Fibroblast of gingiva (primary cell): Measurements from ENCODE around the gene CEP164.
"Not testable (repeated sequence)": the region's sequence is repeated elsewhere in the genome, so short reads cannot be mapped to it uniquely, and the experiment has no call there.

Source experiments
- DNase-seq: peaks from one replicate; pipeline ENCODE4 v3.0.0-alpha.2; 2011; ENCODE audit warnings: low read depth

The CEP164 gene

DNA sequence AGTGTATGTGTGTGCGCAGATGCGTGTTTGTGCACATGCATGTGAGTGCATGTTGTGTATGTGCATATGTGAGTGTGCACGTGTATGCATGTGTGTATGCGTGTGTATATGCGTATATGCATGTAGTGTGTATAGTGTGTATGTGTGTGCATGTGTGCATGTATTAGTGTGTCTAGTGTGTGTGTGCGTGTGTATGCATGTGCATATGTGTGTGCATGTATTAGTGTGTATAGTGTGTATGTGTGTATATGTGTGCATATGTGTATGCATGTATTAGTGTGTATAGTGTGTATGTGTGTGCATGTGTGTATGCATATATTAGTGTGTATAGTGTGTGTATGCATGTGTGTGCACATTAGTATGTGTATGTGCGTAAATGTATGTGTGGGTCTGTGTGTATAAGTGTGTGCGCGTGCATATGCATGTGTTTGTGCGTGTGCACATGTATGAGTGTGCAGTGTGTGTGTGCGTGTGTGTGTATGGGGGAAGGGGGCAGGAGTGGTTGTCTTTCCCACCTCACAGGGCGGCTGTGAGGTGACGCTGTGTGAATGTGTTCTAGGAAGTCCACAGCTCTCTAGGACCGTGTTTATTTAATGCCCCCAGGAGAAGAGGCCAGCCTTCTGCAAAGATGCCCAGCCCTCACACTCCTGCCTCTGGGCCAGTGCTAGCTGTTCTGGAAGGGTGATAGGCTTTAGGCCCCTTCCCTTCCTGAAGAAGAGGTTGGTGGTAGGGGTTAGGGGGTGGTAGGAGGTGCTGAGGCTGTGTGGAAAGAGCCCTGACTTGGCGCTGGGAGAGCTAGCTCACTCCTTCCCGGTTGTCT lies 114.6 kb downstream of the CEP164 start:
- no peak for DNase-seq

GRCh38 chr11:117442869-117443239 lies 115.2 kb downstream of the CEP164 start:
- no peak for DNase-seq

DNA sequence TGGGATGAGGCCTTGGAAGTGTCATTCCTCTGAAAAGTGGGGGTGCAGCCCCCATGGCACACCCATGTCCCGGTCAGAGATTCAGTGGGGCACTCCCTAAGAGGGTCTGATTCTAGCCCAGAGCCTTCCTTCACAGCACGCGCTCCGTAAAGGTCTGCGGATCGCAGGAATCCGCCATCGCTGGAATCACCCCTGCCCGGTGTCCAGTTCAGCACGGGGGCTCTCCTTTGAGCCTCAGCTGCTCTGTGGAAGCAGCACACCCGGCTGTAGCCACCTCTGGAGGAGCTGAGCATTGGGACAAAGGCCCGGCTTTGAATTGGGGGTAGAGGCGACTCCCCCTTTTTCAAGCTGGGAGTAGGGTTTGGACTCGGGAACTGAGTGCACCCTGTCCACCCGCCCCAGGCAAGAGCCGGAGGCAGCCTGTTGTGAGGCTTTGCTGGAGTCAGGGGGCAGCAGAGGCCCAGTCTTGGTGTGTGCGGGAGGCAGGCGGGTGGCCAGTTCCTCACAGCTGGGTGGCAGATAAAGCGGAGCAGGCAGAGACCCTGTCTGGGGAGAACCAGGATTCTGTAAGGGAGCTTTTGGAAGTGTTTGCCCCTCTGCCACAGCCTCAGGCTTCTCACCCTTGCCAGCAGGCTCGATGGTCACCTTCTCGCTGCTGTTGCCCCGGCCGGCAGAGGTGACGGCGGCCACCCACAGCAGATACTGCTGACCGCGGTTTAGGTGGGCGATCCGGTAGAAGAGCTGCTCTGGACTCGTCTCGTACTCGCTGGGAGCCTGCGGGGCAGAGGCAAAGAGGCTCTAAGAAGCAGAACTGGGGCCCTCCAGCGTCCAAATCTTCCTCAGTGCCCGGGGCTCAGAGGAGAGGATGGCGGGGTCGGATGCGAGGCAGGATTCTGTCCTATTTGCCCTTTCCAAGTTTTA lies 115.9 kb downstream of the CEP164 start:
- DNase-seq: peak; percentile 3

GRCh38 chr11:117444256-117444655 lies 116.6 kb downstream of the CEP164 start:
- no peak for DNase-seq

- DNase-seq: no peak
Observed at GRCh38 chr11:117444711-117445658, 117.3 kb downstream of the CEP164 start.

GRCh38 chr11:117449111-117449693 lies 121.5 kb downstream of the CEP164 start:
- no peak for DNase-seq

DNA sequence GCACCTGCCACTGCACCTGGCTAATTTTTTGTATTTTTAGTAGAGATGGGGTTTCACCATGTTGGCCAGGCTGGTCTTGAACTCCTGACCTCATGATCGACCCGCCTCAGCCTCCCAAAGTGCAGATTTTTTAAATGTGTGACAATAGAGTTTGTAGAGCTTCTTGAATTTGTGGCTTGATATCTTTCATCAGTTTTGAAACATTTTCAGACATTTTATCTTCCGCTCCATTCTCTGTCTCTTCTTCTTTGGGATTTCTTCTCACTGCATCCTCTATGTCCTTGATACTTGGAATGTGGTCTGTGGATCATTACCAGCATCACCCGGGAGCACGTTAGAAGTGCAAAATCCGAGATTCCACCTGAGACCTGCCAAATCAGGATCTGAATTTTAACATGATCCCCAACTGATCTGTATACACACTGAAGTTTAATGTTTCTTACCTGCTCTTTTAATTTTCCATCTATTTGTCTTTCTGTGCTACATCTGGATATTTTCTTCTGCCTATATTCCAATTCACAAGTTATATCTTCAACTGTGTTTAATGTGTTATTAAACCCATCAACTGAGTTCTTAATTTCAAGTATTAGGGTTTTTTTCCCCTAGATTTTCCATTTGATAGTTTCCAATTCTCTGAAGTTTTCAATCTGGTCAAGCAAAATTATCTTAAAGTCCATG lies 126.4 kb downstream of the CEP164 start:
- no peak for DNase-seq

DNA sequence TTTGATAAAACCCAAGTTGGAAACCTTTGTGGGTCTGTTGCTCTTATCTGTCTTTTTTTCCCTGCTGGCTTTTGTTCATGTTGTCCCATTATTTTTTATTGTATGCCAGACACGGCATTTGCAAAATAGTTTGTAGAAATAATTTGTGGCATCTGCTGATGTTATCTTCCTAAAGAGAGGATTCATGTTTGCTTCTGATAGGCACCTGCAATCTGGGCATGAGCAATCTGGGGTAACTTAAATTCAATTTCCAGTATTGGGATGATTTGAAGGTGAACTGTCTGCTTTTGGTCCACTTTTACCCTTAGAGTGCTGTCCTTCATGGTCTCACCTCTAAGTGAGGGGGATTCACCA lies 126.9 kb downstream of the CEP164 start:
- DNase-seq: no peak

GRCh38 chr11:117456027-117456720 lies 128.5 kb downstream of the CEP164 start:
- DNase-seq: no peak

GRCh38 chr11:117456721-117457029 lies 129.0 kb downstream of the CEP164 start:
- DNase-seq: not testable (repeated sequence)

GRCh38 chr11:117457031-117457785 lies 129.6 kb downstream of the CEP164 start:
- DNase-seq: no peak

DNA sequence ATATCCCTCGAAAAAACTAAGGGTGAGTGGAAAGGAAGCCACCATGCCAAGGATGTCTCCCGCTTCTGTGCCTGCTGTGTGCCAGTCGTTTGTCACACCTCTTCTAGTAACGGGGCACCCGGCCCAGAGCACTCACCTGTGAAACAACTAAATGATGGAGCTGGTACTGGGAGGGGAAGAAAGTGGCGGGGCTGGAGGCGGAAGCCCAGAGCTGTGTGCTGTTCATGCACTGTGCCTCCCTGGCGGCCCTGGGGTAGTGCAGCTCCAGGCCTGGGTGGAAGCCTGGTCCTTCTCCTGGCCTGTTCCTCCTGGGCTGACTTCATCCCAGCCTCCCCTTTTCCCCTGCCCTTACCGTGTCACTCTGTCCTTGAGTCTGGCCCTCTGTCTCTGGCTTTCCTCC lies 130.2 kb downstream of the CEP164 start:
- DNase-seq: no peak

DNA sequence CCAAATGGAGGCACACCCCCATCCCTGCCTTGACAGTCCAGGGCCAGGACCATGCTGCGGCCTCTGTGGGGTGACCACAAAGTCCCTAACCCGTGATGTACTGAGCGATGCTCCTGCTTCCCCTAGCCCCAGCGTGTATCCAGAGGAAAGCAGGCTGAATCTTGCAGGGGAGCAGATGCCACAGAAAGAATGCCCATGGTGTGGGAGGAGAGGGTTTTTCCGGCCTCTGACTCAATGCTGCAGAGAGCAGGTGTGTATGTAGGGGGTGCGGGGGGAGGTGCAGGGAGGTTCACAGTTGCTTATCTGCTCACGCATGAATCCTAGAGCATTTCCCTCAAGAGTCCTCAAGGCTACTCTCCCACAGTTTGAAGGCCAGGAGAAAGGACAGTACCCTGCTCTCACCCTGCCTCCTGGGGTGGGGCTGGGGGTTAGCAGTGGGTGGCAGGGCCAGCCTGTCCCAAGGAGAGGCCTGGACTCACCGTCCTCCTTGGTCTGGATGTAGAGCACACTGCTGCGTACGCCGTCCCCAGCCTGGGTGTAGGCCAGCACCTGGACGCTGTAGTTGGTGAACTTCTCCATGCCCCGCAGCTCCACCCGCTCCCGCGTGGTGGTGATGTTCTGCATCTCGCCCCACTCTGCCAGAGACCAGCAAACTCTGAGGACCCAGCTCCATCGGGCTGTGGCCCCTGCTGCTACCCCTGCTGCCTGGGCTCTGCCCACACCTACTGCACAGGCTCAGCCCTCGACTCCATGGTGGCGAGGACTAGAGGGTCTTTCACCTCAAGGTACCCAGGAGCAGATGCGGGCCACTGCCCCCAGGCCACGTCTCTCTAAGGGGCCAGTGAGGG lies 130.8 kb downstream of the CEP164 start:
- no peak for DNase-seq

DNA sequence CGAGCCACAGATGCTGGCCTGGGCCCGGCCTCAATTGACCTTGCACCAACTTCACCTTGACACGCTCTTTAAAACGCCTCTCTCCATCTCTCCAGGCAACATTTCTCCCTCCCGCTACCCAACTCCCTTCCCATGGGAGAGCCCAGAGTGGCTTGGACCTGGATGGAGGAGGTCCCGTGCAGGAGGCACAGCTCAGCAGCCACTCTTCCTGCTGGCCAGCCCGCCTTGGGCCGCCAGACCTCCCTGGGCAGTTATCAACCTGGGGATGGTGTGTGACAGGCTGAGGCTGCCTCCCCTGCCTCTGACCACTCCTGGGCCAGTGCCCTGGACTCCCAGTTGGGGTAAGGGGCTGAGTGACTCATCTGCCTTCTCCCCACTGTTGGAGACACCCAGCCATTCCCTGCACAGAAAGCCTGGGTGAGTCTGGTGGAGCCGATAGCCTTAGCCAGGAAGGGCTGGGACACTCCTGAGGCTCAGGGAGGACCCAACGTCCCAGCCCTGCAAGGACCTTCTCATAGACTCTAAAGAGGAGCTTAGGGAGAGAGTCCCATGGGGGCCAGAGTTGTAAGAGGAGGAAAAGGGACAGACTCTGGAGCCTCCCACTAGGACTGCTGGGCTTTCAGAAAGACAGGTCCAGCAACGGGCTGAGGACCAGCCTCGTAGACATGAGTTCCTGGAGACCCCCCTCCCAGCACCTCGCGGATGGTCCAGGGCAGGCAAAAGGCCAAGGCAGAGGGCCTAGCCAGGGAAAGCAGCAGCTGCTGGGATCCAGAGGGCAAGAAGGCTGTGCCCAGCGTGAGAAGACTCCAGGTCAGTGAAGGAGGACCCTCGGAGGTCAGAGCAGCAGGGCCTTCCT lies 131.7 kb downstream of the CEP164 start:
- DNase-seq: no peak

DNA sequence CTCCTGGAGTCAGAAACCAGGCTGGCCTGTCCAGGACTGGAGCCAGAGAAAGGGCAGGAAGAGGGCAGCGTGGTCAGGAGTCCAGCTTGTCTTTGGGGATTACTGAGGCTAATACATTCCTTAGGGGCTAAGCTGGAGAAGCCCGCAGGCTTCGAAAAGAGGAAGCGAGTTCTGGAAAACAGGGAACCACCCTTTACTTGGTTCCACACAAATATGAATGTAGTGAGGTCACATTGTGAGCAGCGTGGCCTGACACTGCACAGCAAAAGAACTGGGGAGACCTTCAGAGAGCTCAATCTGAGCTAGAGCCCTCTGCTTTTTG lies 132.3 kb downstream of the CEP164 start:
- DNase-seq: no peak

- DNase-seq: no peak
Observed at GRCh38 chr11:117461396-117462182, 133.9 kb downstream of the CEP164 start.

GRCh38 chr11:117462183-117462863 lies 134.7 kb downstream of the CEP164 start:
- no peak for DNase-seq
